Prostate gland (tissue), 2 donors: ENCODE measurements around the gene PTPRG. TPM values are rescaled to one million over a fixed set of nuclear protein-coding genes. Genes with fewer than 3 reads are reported as not detected.

Experiments used
- DNase-seq: peaks from one replicate; pipeline ENCODE4 v3.0.0-alpha.2; 2019; ENCODE audit warnings: low spot score
- H3K27ac ChIP-seq, 2 donors: fragments of 200-600 bp; sonication (generic); 2 replicates each; pipeline ENCODE4 v1.5.1; 2017 to 2019
- H3K27me3 ChIP-seq: fragments of 200-600 bp; sonication (generic); replicated peaks from 2 replicates; pipeline ENCODE4 v1.5.1; 2019; ENCODE audit not compliant: insufficient read depth
- H3K36me3 ChIP-seq, 2 donors: fragments of 200-600 bp; sonication (generic); 1 replicate in 1 of 2; 2 replicates in 1 of 2; pipeline versions ENCODE4 v1.5.1 to v1.8.1; 2017 to 2019
- H3K4me1 ChIP-seq: fragments of 200-600 bp; sonication (generic); replicated peaks from 2 replicates; pipeline ENCODE4 v1.5.1; 2019
- H3K4me3 ChIP-seq, 2 donors: fragments of 200-600 bp; sonication (generic); 2 replicates each; pipeline ENCODE4 v1.5.1; 2017 to 2019
- H3K9me3 ChIP-seq: fragments of 200-600 bp; sonication (generic); 2 replicates; pipeline ENCODE4 v1.5.1; 2017
- CTCF ChIP-seq, 4 experiments: fragments of 200-600 bp in 2 of 4; fragments of 450-650 bp in 2 of 4; sonication (generic) in 2 of 4; IDR thresholded peaks; 1 replicate in 3 of 4; 2 replicates in 1 of 4; pipeline ENCODE4 v1.5.1; 2016 to 2019; ENCODE audit warnings: antibody characterized with exemption in 4 of 4, mild to moderate bottlenecking in 2 of 4, moderate library complexity in 2 of 4
- POLR2A ChIP-seq: fragments of 450-650 bp; IDR thresholded peaks from one replicate; pipeline ENCODE4 v1.6.1; 2016; ENCODE audit warnings: antibody characterized with exemption, mild to moderate bottlenecking
- POLR2AphosphoS5 ChIP-seq: sonication (generic); formaldehyde crosslinking; IDR thresholded peaks from one replicate; pipeline ENCODE4 v1.6.1; 2017; ENCODE audit warnings: antibody characterized with exemption
- WGBS: methylation state at CpG from one replicate; pipeline ENCODE4 v1.1.5; 2018; 5-methylcytosine and 5-hydroxymethylcytosine counted together
- intact Hi-C: fragments of 100-400 bp; cut with DNase I; formaldehyde crosslinking; loops from one replicate; pipeline ENCODE4 v1.14.2; 2022
- total RNA-seq, 2 donors: library from RNA; depleted of rRNA; stranded (reverse); fragments of >200 nt; gene quantifications; one replicate each; pipeline ENCODE4 v1.1.0, GENCODE V29; 2016

Gene PTPRG
- total RNA-seq, 2 donors from 2014 or later: 22.0 to 78.6 TPM

GRCh38 chr3:62199126-62199525 lies 637.8 kb downstream of the PTPRG start:
- no peaks in the 10 kb centered on the region for H3K4me1 ChIP-seq
- no peak overlapping the region for H3K4me3 ChIP-seq
- TF ChIP-seq CTCF (IDR thresholded peaks at IDR 0.05) (no peak), POLR2AphosphoS5 (no peak), POLR2A (no peak)
- H3K27ac ChIP-seq: no peak overlapping the region
- WGBS: 89% methylated on average over 3 of the region's 3 CpGs
- H3K36me3 ChIP-seq: no peaks in the 10 kb centered on the region
- no peaks in the 10 kb centered on the region for H3K9me3 ChIP-seq
- DNase-seq: no peak
- no peaks in the 10 kb centered on the region for H3K27me3 ChIP-seq
- intact Hi-C loops: loop anchor here (10.0 kb wide), 1 partner anchor 116 kb away; no protein-coding TSS in a partner anchor

GRCh38 chr3:62201438-62202035 lies 640.2 kb downstream of the PTPRG start:
- Histone ChIP-seq H3K4me3 (no peak overlapping the region), H3K27me3 (no peaks in the 10 kb centered on the region), H3K4me1 (no peaks in the 10 kb centered on the region), H3K27ac (no peak overlapping the region), H3K9me3 (no peaks in the 10 kb centered on the region), H3K36me3 (no peaks in the 10 kb centered on the region)
- 36% methylated on average over 6 of the region's 6 CpGs for WGBS
- intact Hi-C loops: no loop called here
- DNase-seq: no peak
- TF ChIP-seq POLR2AphosphoS5: no peak
- TF ChIP-seq POLR2A: no peak
- peak in 3 of 4 experiments; percentile 48 to 67 (median 62) for TF ChIP-seq CTCF (IDR thresholded peaks at IDR 0.05)

DNA sequence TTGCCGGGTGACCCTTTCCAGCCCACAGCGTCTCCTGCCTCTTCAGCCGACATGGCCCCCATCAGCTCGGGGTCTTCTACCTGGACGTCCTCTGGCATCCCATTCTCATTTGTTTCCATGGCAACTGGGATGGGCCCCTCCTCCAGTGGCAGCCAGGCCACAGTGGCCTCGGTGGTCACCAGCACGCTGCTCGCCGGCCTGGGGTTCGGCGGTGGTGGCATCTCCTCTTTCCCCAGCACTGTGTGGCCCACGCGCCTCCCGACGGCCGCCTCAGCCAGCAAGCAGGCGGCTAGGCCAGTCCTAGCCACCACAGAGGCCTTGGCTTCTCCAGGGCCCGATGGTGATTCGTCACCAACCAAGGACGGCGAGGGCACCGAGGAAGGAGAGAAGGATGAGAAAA lies 641.8 kb downstream of the PTPRG start:
- Histone ChIP-seq H3K36me3 (no peaks in the 10 kb centered on the region), H3K4me1 (no peaks in the 10 kb centered on the region), H3K9me3 (no peaks in the 10 kb centered on the region), H3K27me3 (no peaks in the 10 kb centered on the region), H3K4me3 (no peak overlapping the region), H3K27ac (no peak overlapping the region)
- intact Hi-C loops: no loop called here
- WGBS: 96% methylated on average over 22 of the region's 22 CpGs
- no peak for TF ChIP-seq CTCF (IDR thresholded peaks at IDR 0.05)
- TF ChIP-seq POLR2AphosphoS5: no peak
- TF ChIP-seq POLR2A: no peak
- DNase-seq: no peak

DNA sequence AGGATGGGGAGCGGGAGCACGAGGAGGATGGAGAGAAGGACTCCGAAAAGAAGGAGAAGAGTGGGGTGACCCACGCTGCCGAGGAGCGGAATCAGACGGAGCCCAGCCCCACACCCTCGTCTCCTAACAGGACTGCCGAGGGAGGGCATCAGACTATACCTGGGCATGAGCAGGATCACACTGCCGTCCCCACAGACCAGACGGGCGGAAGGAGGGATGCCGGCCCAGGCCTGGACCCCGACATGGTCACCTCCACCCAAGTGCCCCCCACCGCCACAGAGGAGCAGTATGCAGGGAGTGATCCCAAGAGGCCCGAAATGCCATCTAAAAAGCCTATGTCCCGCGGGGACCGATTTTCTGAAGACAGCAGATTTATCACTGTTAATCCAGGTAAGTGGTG lies 642.2 kb downstream of the PTPRG start:
- no peaks in the 10 kb centered on the region for H3K36me3 ChIP-seq
- intact Hi-C loops: no loop called here
- no peak for DNase-seq
- TF ChIP-seq CTCF (IDR thresholded peaks at IDR 0.05) (no peak), POLR2A (no peak), POLR2AphosphoS5 (no peak)
- H3K9me3 ChIP-seq: no peaks in the 10 kb centered on the region
- H3K27ac ChIP-seq: no peak overlapping the region
- WGBS: 92% methylated on average over 19 of the region's 19 CpGs
- no peaks in the 10 kb centered on the region for H3K27me3 ChIP-seq
- no peaks in the 10 kb centered on the region for H3K4me1 ChIP-seq
- no peak overlapping the region for H3K4me3 ChIP-seq

GRCh38 chr3:62207197-62207596 lies 645.8 kb downstream of the PTPRG start:
- Histone ChIP-seq H3K4me3 (no peak overlapping the region), H3K27me3 (no peaks in the 10 kb centered on the region), H3K36me3 (no peaks in the 10 kb centered on the region), H3K4me1 (no peaks in the 10 kb centered on the region), H3K9me3 (no peaks in the 10 kb centered on the region), H3K27ac (no peak overlapping the region)
- no peak for DNase-seq
- WGBS: 98% methylated on average over 3 of the region's 3 CpGs
- TF ChIP-seq CTCF (IDR thresholded peaks at IDR 0.05) (no peak), POLR2A (no peak), POLR2AphosphoS5 (no peak)
- intact Hi-C loops: no loop called here
